Kidney (tissue), 14 donors: ENCODE measurements around the gene LRRIQ3. TPM values are rescaled to one million over a fixed set of nuclear protein-coding genes. Genes with fewer than 3 reads are reported as not detected.

Experiments
- DNase-seq, 5 donors: peaks; one replicate each; pipeline ENCODE4 v3.0.0-alpha.2; 2013 to 2020
- FAIRE-seq: peaks from 2 replicates; lab custom pipeline; 2012; peaks lifted over from hg19 to GRCh38; lab: Jason Lieb, UNC
- H3K27ac ChIP-seq, 2 donors: one replicate each; pipeline ENCODE4 v1.7.0; 2013; ENCODE audit warnings: low read depth in 2 of 2, low read length in 2 of 2, inconsistent platforms in 1 of 2
- H3K27me3 ChIP-seq: one replicate; pipeline ENCODE4 v1.7.1; 2013; ENCODE audit warnings: low read length, inconsistent platforms; ENCODE audit not compliant: control insufficient read depth, insufficient read depth
- H3K36me3 ChIP-seq, 3 donors: one replicate each; pipeline versions ENCODE4 v1.7.0 to v1.7.1; 2013; ENCODE audit warnings: low read length in 3 of 3, control low read depth in 1 of 3, inconsistent platforms in 1 of 3; ENCODE audit not compliant: insufficient read depth in 3 of 3, control insufficient read depth in 2 of 3
- H3K4me1 ChIP-seq, 3 donors: one replicate each; pipeline versions ENCODE4 v1.7.0 to v1.7.1; 2013; ENCODE audit warnings: low read length in 3 of 3, inconsistent platforms in 1 of 3, low read depth in 1 of 3; ENCODE audit not compliant: control insufficient read depth in 2 of 3, insufficient read depth in 2 of 3
- H3K4me3 ChIP-seq, 3 donors: one replicate each; pipeline versions ENCODE4 v1.7.0 to v1.8.1; 2013; ENCODE audit warnings: low read length in 3 of 3, control low read depth in 1 of 3, inconsistent platforms in 1 of 3
- H3K9ac ChIP-seq, 3 donors: one replicate each; pipeline versions ENCODE4 v1.7.0 to v1.7.1; 2013; ENCODE audit warnings: low read length in 3 of 3, control low read depth in 1 of 3, inconsistent platforms in 1 of 3
- H3K9me3 ChIP-seq, 3 donors: one replicate each; pipeline versions ENCODE4 v1.7.0 to v1.7.1; 2013; ENCODE audit warnings: low read length in 3 of 3, control low read depth in 1 of 3, inconsistent platforms in 1 of 3; ENCODE audit not compliant: control insufficient read depth in 2 of 3, insufficient read depth in 1 of 3
- CTCF ChIP-seq: IDR thresholded peaks from 3 replicates; pipeline ENCODE4 v1.5.1; 2012; ENCODE audit warnings: mild to moderate bottlenecking, moderate library complexity, borderline replicate concordance; ENCODE audit not compliant: insufficient read depth; ENCODE audit errors: extremely low read depth
- intact Hi-C: fragments of 100-400 bp; cut with DNase I; formaldehyde crosslinking; loops from one replicate; pipeline ENCODE4 v1.11.1; 2022
- polyA plus RNA-seq: library from polyadenylated mRNA; stranded (reverse); fragments of 350-450 nt; fragmentation: Illumina TruSeq; extraction: RNeasy Lipid Tissue Mini Kit (QIAGEN cat#74804); gene quantifications from one replicate; pipeline ENCODE4 v1.2.3, GENCODE V29; 2014; ENCODE audit warnings: low read depth, low replicate concordance; ENCODE audit not compliant: insufficient read depth
- total RNA-seq: library from RNA; stranded (reverse); fragmentation: NEBNext Ultra II Directional; extraction: Animal tissue kit (Norgen Biotek cat#: 25700); gene quantifications from one replicate; pipeline ENCODE4 v1.2.1, GENCODE V29; 2021
- donor health status: control.
- donor health status: control.
- donor health status: control.
- donor health status: control.
- donor health status: control.
- donor health status: DM: yes; HTN: yes; CAD: no.
- donor health status: Normal renal cell carcinoma (clear cell type).

The LRRIQ3 gene
- total and polyA plus RNA-seq, 2 donors from 2014 or later, result 1.6 to 2.4 TPM

- no peaks in the 10 kb centered on the region for H3K9me3 ChIP-seq
- H3K4me1 ChIP-seq, result no peaks in the 10 kb centered on the region
- no peaks in the 10 kb centered on the region for H3K36me3 ChIP-seq
- H3K27ac ChIP-seq, result no peak overlapping the region
- no peak overlapping the region for H3K4me3 ChIP-seq
- FAIRE-seq (no peak), DNase-seq (no peak)
- intact Hi-C loops, result no loop called here
- no peak for TF ChIP-seq CTCF
- H3K27me3 ChIP-seq, result no peaks in the 10 kb centered on the region
- no peak overlapping the region for H3K9ac ChIP-seq
Measured at GRCh38 chr1:73979684-73980083, 218.3 kb downstream of the LRRIQ3 start.

GRCh38 chr1:73978964-73979363 is 219.0 kb downstream of the LRRIQ3 start:
- TF ChIP-seq CTCF, result no peak
- no peak for FAIRE-seq
- intact Hi-C loops, result no loop called here
- H3K9ac ChIP-seq, result no peak overlapping the region
- H3K9me3 ChIP-seq, result no peaks in the 10 kb centered on the region
- no peak overlapping the region for H3K4me3 ChIP-seq
- H3K27ac ChIP-seq, result no peak overlapping the region
- no peak for DNase-seq
- no peaks in the 10 kb centered on the region for H3K4me1 ChIP-seq
- H3K27me3 ChIP-seq, result no peaks in the 10 kb centered on the region
- H3K36me3 ChIP-seq, result no peaks in the 10 kb centered on the region

Other genes starting within 250 kb of the LRRIQ3 start
- gene FPGT, start 66 bp upstream of the LRRIQ3 start, total RNA-seq, result 23.0 TPM
- 8.0 TPM for gene FPGT, start 66 bp upstream of the LRRIQ3 start, polyA plus RNA-seq
- 1.4 TPM for gene TNNI3K, start 37.2 kb upstream of the LRRIQ3 start, total RNA-seq
- gene TNNI3K, start 37.2 kb upstream of the LRRIQ3 start, polyA plus RNA-seq, result 2.2 TPM